HEK293 (cell line): ENCODE results near the gene ERBIN.

Source experiments
- CTCF ChIA-PET: fragments of 350-600 bp; formaldehyde crosslinking; extraction: SDS; loops from one replicate; lab custom pipeline; 2021; ENCODE audit warnings: antibody characterized with exemption; lab: Yijun Ruan, JAX
- POLR2A ChIA-PET: fragments of 300-600 bp; formaldehyde crosslinking; extraction: SDS; loops from one replicate; lab custom pipeline; 2020; ENCODE audit warnings: antibody characterized with exemption, inconsistent platforms; lab: Yijun Ruan, JAX
- H3K27ac ChIP-seq: fragments of 200-500 bp; sonication (Bioruptor generic); 2 replicates; pipeline ENCODE4 v1.5.1; 2014; ENCODE audit warnings: low read depth, low read length, control low read depth, inconsistent platforms; ENCODE audit errors: extremely low read depth
- H3K36me3 ChIP-seq, 2 experiments: fragments of 200-500 bp in 1 of 2; sonication (Bioruptor generic) in 1 of 2; 1 replicate in 1 of 2; 2 replicates in 1 of 2; pipeline ENCODE4 v1.5.1; 2014 to 2017; ENCODE audit warnings: inconsistent platforms in 2 of 2, low read length in 2 of 2; ENCODE audit not compliant: control insufficient read depth in 2 of 2, insufficient read depth in 1 of 2
- H3K4me1 ChIP-seq: fragments of 200-500 bp; sonication (Bioruptor generic); 2 replicates; pipeline ENCODE4 v1.5.1; 2014; ENCODE audit warnings: mild to moderate bottlenecking, low read length, inconsistent platforms; ENCODE audit not compliant: control insufficient read depth, insufficient read depth
- H3K4me3 ChIP-seq: 2 replicates; pipeline ENCODE4 v1.5.1; 2011; ENCODE audit warnings: low read depth, mild to moderate bottlenecking, control low read depth, low read length, moderate library complexity
- H3K9me3 ChIP-seq: fragments of 200-500 bp; sonication (Bioruptor generic); 2 replicates; pipeline ENCODE4 v1.5.1; 2014; ENCODE audit warnings: low read depth, low read length, inconsistent platforms; ENCODE audit not compliant: control insufficient read depth, insufficient read depth
- BCL6B ChIP-seq: fragments of 450-650 bp; formaldehyde crosslinking; IDR thresholded peaks from 2 replicates; pipeline ENCODE4 v1.5.1; 2017; ENCODE audit warnings: missing biosample characterization, missing genetic modification characterization
- HIC1 ChIP-seq: fragments of 450-650 bp; formaldehyde crosslinking; IDR thresholded peaks from 2 replicates; pipeline ENCODE4 v1.5.1; 2016; ENCODE audit warnings: missing biosample characterization, missing genetic modification characterization
- KLF10 ChIP-seq: fragments of 450-650 bp; IDR thresholded peaks from 2 replicates; pipeline ENCODE4 v1.5.1; 2018; ENCODE audit warnings: missing biosample characterization, mild to moderate bottlenecking, missing genetic modification characterization
- KLF16 ChIP-seq: fragments of 450-650 bp; formaldehyde crosslinking; IDR thresholded peaks from 2 replicates; pipeline ENCODE4 v1.5.1; 2017; ENCODE audit warnings: missing biosample characterization, missing genetic modification characterization
- REPIN1 ChIP-seq: fragments of 450-650 bp; formaldehyde crosslinking; IDR thresholded peaks from 2 replicates; pipeline ENCODE4 v1.5.1; 2017; ENCODE audit warnings: missing biosample characterization, missing genetic modification characterization, low read depth
- ZNF10 ChIP-seq: fragments of 450-650 bp; formaldehyde crosslinking; IDR thresholded peaks from 2 replicates; pipeline ENCODE4 v1.5.1; 2017; ENCODE audit warnings: missing biosample characterization, missing genetic modification characterization
- ZNF112 ChIP-seq: fragments of 450-650 bp; formaldehyde crosslinking; IDR thresholded peaks from 2 replicates; pipeline ENCODE4 v1.5.0; 2017; ENCODE audit warnings: missing biosample characterization, missing genetic modification characterization
- ZNF18 ChIP-seq: fragments of 450-650 bp; formaldehyde crosslinking; IDR thresholded peaks from 2 replicates; pipeline ENCODE4 v1.5.1; 2016; ENCODE audit warnings: missing biosample characterization, missing genetic modification characterization
- ZNF341 ChIP-seq: fragments of 450-650 bp; formaldehyde crosslinking; IDR thresholded peaks from 2 replicates; pipeline ENCODE4; 2016; ENCODE audit warnings: low read depth, missing biosample characterization, missing genetic modification characterization
- ZNF350 ChIP-seq: fragments of 450-650 bp; formaldehyde crosslinking; IDR thresholded peaks from 2 replicates; pipeline ENCODE4 v1.5.0; 2017; ENCODE audit warnings: missing biosample characterization, mild to moderate bottlenecking, missing genetic modification characterization
- ZNF48 ChIP-seq: fragments of 450-650 bp; formaldehyde crosslinking; IDR thresholded peaks from 2 replicates; pipeline ENCODE4 v1.5.1; 2016; ENCODE audit warnings: missing biosample characterization, missing genetic modification characterization
- ZNF518A ChIP-seq: fragments of 450-650 bp; formaldehyde crosslinking; conservative IDR thresholded peaks from 2 replicates; pipeline ENCODE4 v1.5.1; 2016; ENCODE audit warnings: low read depth, missing biosample characterization, missing genetic modification characterization
- ZNF558 ChIP-seq: fragments of 450-650 bp; formaldehyde crosslinking; IDR thresholded peaks from 2 replicates; pipeline ENCODE4 v1.5.1; 2016; ENCODE audit warnings: missing biosample characterization, missing genetic modification characterization
- ZXDB ChIP-seq: fragments of 450-650 bp; formaldehyde crosslinking; IDR thresholded peaks from 2 replicates; pipeline ENCODE4 v1.5.1; 2016; ENCODE audit warnings: missing biosample characterization, missing genetic modification characterization

ERBIN gene

GRCh38 chr5:65880496-65881072 is 45.8 kb upstream of the ERBIN start:
- TF ChIP-seq ZNF518A (no peak), BCL6B (tag by site-specific recombination) (0 out of 2 replicates have a peak, but pooled peaks have one; percentile 30), KLF16 (tag by site-specific recombination) (no peak), ZNF341 (tag by site-specific recombination) (no peak), ZNF558 (tag by site-specific recombination) (no peak), ZXDB (no peak), HIC1 (tag by site-specific recombination) (no peak), ZNF10 (tag by site-specific recombination) (no peak), ZNF48 (no peak), ZNF350 (peak; percentile 56; the same call in 1 of the 2 replicates), ZNF18 (tag by site-specific recombination) (peak; percentile 41; the same call in 1 of the 2 replicates), REPIN1 (tag by site-specific recombination) (no peak)
- H3K27ac ChIP-seq, result no peak overlapping the region
- H3K36me3 ChIP-seq, result no peaks in the 10 kb centered on the region
- CTCF ChIA-PET, result interaction anchor here (0.5 kb wide), 1 partner anchor 10 kb away, joined by 4 read pairs; no protein-coding TSS in a partner anchor
- H3K9me3 ChIP-seq, result no peaks in the 10 kb centered on the region
- POLR2A ChIA-PET, result no interaction called here
- H3K4me1 ChIP-seq, result peaks cover 4% of the 10 kb centered on the region; the same call in 1 of the 2 replicates
- no peak overlapping the region for H3K4me3 ChIP-seq

GRCh38 chr5:65882278-65882677 is 44.1 kb upstream of the ERBIN start:
- H3K4me1 ChIP-seq, result peaks cover 4% of the 10 kb centered on the region; the same call in 1 of the 2 replicates

More at GRCh38 chr5:65882278-65882677, 44.1 kb upstream of the ERBIN start:
- Histone ChIP-seq H3K9me3 (no peaks in the 10 kb centered on the region), H3K27ac (no peak overlapping the region), H3K4me3 (no peak overlapping the region), H3K36me3 (no peaks in the 10 kb centered on the region)
- TF ChIP-seq KLF10 (tag by site-specific recombination) (no peak), ZNF112 (tag by site-specific recombination) (no peak)
- CTCF ChIA-PET, result no interaction called here
- POLR2A ChIA-PET, result no interaction called here
